Esophagus mucosa (tissue), 1 donor: Measurements from ENCODE around the gene THBS1. TPM values are rescaled to one million over a fixed set of nuclear protein-coding genes. Genes with fewer than 3 reads are reported as not detected.

Source experiments
- ATAC-seq: fragments of 200-7000 bp; cut with Tn5 transposase; one replicate; pipeline ENCODE4 v1.9.1; 2020
- total RNA-seq: library from RNA; stranded (reverse); gene quantifications from one replicate; pipeline ENCODE4 v1.2.4, GENCODE V29; 2023
- donor health status: DM: yes; HTN: yes; CAD: no.

Gene THBS1
- total RNA-seq, 1 donor from 2014 or later = 16.3 TPM

DNA sequence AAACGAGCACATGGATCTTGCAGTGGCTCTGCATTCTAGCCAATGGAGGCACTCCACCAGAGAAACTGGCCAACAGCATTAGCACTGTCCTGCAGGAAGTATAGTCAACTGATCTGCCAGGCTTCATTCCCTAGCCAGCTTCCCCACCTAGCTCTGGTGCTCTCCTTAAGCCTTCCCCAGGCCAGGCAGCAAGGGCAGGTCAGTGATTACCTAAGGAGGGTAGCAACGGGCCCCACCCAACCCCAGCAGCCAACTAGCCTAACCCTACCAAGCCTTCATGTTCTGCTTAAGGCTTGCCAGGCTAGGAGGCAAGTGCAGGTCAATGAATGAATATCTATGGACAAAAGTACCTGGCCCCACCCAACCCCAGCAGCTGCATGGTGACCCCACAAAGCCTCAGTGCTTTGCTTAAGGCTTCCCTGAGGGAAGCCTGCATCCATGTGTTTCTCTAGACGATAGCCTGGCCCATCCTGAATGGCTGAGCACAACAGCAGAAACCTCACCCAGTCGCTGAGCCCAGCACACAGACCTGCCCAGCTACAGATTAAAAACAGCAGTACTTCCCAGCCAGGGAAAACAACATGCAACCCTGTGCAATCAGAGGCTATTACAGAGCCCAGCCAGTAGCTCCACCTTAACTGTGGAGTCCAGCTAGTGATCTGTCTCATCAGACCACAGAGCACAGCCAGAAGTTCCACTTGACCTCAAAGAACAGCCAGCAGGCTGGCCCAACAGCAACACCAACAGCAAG, 28.5 kb downstream of the THBS1 start:
- peak; percentile 93 for ATAC-seq

DNA sequence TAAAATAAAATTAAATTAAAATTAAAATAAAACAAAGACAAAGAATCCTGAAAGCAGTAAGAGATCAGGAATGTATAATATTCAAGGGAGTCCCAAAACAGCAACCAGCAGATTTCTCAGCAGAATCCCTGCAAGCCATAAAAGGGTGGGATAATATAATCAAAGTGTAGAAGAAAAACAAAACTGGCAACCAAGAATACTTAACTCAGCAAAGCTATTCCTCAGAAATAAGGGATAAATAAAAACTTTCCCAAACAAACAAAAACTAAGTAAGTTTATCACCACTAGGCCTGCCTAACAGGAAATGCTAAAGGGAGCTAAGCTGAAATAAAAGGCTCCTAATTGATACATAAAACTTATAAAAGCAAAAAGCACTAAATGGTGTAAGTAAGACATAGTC, 29.8 kb downstream of the THBS1 start:
- ATAC-seq = no peak

DNA sequence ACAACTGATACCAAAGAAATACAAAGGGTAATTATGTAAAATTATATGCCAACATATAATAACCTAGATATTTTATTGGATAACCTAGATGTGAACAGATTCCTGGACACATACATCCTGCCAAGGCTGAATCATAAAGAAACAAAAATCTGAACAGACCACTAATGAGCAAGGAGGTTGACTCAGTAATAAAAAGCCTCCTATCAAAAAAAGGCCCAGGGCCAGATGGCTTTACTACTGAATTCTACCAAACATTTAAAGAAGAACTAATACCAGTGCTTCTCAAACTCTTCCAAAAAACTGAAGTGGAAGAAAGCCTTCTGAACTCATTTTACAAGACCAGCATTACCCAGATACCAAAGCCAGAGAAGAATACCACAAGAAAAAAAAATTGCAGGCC, 32.4 kb downstream of the THBS1 start:
- ATAC-seq = no peak

DNA sequence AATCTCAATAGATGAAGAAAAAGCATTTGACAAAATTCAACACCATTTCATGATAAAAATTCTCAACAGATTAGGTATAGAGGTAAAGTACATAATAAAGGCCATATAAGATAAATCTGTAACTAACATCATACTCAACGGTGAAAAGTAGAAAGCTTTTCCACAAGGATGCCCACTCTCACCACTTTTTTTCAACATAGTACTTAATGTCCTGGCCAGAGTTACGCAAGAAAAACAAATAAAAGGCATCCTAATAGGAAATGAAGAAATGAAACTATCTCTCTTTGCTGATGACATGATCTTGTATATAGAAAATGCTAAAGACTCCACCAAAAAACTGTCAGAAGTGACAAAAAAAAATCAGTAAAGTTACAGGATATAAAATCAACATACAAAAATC, 33.0 kb downstream of the THBS1 start:
- no peak for ATAC-seq

DNA sequence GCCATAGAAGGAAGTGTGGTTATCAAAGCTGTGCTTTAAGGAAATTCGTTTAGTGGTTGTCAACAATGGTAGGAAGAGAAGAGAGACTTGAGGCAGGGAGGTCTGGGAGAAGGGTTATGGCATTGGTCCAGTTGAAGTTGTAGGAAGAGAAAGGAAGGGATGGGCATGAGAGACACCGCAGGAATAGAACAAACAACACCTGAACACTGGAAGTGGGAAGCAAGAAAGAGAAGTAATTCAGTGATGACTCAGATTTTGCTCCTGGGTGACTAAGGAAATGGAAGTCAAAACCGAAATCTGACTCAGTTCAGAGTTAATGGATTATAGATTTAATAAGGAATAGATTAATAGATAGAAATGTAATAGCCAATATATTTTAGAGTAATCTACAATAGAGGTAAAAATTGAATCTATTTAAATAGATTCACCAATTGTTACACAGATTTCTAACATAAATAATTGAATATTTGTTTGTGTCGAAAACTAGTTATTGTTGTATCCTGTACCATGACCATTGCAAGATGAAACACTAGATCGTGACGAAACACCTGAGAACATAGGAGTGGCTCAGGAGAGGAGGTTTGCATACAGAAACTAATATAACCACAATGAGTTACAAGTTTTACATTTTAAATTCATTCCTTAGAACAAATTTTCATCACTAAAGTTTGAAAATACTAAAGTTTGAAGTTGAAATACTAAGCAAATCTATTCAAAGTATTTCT, 36.0 kb downstream of the THBS1 start:
- ATAC-seq = no peak

DNA sequence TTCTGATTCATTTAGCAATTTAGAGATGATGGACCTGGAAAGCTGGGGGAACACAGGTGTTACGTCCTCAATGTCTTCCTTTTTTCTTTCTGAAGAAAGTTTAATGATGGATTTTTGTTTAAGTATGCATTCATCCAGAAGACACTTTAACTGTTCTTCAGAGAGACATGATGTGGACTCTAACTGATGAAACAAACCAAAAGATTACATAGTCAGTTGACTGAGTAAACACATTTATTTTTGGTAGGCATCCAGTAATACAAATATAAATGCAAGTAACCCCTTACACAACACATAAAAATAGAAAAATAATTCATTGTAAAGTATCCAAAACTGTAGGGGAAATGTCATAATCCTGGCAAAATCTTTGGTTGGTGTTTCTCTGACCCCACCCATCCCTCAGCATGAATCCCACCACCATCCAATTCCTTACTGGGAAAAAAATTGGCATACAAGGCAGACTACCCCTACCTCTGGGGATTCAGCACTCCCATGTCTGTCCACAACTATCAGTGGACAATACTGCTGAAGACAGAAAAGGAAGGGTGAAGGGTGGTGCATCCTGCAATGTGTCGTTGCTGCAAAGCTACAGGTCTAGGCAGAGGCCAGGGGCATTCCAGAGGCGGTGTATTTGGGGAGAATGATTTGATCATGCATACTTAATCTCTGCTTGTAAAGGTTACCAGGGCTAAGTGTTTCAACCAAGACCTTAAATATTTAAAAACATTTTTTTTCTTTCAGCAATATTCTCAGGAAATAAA, 37.4 kb downstream of the THBS1 start:
- no peak for ATAC-seq

DNA sequence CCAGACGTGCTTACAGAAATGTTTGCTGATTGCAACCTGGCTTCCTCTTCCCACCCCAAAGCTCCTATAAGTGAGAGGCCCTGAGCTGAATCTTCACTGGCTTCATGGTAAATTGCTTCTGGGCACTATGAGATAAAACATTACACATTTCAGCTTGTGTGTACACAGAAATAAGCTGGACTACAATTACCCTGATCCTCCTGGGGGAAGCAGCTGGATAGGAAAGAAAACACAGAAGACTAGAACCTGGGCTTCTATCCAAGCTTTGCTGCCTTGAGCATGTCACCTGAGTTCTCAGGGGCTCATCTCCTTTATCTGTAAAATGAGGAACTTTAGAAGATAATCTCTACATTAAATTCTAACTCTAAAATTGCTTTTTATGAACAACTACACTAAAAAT, 40.3 kb downstream of the THBS1 start:
- no peak for ATAC-seq

DNA sequence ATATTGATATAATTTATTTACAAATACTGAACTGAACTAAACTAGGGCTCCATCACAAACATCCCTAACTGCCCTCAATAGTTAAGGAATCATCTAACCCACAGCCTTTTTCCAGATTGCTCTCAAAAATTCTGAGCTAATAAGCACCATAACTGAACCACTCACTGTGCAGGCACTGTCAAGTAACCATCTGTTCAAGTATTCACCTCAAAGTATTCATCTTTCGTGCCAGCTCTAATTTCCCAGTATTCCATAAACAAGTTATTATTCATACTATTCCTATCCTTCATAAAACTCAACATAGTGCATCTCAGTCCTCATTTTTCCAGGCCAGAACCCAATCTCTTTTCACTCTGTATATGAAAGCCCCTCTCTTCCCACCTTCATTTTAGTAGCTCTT, 41.1 kb downstream of the THBS1 start:
- ATAC-seq = no peak

DNA sequence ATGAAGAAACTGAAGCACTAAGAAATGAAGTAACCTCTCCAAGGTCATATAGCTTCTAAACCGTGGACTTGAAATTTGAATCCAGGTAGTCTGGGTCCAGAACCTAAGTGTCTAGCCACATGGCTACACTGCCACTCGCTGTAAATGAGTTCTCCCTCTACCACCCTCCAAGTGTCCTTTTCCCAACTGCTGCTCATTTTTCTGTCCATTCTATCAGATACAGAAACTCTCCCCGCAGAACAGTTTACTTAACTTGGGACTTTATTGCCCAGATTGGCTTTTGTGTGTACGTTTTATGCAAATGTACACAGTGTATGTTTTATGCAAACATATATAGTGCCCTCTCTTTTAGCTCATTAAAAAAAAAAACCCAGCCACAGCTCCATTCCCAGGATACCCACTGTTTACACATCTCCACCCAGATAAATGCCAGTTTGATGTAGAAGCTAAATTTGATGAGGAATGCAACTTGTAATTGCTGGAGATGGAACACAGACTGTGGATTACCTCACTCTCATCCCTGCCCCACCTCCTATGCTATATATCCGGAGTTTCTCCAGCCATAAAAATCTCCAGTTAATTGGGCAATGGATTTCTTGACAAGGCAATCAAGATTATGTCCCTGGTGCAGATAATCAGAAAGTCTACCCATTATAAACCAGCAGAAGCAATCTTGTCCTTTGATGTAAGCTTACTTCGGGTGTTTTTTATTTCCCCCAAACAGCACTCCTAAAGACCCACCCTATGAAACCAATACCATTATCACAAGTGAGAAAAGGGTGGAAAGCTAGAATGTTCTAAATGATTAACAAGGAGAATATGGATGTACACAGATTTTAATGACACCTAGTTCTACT, 42.0 kb downstream of the THBS1 start:
- ATAC-seq = no peak

DNA sequence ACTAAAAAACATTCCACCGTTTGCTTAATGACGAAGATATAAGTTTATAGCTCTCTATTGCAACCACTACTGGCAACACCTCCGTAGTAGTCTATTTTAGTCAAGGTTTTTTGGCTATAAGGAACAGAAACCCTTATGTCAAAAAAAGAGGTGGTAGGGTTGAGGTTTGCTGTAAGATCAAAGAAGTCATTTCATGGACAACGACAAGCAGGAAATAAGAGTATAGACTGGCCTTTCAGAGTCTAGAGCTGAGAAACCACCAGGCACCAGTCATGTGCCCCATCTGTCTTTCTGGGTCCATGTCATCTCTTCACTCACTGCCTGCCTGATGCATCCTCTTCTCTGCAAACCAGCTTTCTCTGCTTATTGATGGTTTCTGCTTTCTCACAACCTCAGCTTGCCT, 42.7 kb downstream of the THBS1 start:
- no peak for ATAC-seq

DNA sequence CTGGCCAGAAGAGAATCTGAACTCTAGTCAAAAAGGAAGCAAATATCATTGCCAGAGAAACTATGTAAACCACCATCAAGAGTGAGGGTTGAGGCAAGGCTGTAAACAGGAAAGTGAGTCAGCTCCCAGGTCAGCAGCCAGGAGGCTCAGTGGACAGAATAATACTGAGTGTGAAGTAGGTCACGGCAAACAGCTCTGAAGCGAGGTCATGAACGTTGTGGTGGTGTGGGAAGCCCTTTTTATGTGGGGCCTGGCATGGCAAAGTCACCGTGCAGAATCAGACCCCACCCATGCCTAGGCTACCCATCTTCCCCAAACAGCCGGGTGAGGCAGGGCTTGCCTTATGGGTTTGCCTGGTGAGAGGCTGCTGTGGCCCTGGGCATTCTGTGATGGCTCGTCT, 43.9 kb downstream of the THBS1 start:
- peak; percentile 75 for ATAC-seq

DNA sequence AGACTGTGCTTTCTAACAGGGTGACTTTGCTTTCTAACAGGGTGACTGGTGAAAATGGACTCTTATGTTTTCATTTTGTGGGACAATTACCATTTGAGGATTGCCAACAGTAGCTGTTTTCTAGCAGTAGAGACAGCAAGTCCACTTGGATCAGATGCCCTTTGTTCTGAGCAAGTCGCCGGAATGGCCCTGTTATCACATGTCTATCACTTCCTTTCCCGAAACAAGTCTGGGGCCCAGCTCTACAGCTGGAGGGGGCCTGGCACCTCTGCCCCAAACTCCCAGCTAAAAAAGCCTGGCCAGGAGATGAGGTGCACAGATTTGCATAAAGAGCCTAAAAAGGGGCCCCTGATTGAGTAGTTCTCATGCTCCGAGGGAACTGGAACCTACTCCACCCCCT, 44.6 kb downstream of the THBS1 start:
- ATAC-seq = no peak

DNA sequence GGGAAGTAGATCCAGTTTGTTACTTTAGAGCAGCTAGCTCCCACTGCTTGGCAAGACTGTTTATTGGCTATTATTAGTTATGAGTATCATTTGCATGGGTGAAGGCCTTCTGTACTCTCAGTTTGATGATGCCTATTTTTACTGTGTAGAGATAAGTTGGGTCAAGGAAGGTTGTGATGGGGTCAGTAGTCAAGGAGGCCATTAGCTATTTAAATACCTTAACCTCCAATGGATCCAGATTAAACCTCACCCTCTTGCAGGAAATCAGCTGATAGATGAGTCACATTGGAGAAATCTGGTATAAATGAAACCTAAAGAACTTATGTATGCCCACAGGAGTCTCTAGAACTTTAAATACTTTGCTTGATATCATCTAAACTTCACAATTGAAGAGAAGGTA, 45.0 kb downstream of the THBS1 start:
- ATAC-seq = no peak

DNA sequence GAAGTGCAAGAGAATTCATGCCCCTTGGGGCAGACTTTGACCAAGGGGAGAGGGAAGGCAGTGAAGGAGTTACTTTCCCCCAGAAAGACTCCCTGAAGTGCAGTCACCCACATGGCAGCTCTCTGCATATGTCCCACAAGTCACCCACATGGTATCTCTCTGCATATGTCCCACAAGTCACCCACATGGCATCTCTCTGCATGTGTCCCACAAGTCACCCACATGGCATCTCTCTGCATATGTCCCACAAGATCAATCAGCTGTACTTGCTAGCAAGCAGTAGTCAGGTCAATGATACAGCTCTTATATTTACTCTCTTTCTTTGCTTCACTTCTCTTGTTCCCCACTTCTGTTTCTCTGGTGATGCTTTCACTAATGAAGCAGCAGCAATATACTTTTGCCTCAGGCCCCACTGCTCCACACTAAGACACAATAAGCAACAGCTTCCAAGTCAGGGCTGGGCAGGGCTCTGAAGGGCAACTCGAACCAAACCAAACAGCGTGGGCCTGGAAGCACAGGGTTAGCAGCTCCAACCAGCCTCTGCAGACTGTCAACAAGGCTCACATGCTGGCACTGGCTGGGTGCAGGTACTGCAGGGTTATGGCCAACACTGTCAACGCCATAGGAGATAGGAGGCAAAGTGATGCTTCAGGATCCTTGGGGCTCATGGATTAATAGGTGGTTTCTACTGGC, 46.7 kb downstream of the THBS1 start:
- ATAC-seq = no peak

DNA sequence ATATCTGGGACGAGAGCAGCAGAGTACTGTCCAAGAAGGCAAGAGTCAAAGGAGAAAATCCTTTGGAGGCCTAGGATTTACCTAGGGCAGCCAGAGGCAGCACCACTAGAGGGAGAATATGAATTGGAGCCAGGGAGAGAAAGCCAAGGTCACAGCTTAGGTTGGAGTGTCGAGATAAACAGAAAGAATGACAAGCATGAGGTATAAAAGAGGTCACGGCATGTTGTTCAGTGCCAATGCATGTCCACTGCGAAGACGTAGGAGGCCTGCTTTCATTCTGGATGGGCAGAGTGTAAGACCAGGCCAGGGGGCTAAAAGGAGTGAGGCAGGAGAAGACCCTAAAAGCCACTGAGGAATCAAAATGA, 47.2 kb downstream of the THBS1 start:
- ATAC-seq = no peak

DNA sequence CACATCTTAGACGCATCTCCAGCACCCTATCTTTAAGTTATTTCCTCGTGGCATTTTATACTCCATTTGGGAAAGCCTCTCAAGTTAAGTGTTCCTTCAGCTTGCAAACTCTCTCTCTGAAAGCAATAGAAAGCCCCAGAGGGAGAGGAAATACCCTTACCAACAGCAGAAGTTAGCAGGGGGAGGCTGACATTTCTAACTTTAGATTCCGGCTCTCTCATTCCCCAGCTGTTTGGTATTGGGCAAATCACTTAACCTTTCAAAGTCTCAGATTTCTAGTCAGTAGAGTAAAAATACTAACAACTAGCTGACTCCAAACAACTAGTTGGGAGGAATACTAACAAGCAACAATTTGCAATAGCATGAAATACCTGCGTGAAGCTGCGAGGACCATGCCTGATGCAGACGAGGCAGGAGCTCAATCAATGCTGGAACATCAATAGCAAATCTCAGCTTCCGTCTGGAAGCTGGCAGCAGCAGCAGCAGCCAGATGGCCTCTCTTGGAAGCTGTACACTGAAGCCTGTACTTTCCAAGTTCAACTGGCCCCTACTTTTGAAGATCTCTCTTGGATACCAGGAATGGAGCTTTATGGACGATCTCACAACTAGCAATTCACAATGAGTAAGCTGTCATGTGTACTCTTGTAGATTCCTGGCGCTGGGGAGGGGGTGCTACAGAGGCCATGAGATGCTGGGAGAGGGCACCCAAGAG, 47.8 kb downstream of the THBS1 start:
- ATAC-seq = no peak

DNA sequence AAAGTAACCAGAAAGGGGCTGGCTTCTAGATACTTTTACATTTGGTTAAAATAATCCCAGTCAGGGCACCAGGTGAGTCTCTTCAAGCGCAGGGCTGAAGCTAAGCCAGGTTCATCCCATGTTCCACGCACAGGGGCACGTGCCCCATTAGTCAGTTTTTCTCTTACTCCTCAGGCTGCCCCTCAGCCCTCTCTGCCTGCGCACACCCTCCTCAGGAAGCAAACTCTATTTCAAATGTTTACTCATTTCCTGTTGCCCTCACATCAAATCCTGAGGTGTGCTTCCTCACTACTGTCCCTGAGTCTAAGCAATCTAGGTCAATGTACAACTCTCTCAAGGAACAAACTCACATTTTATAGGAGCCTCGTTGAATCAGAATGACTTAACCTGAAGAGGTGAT, 48.5 kb downstream of the THBS1 start:
- peak; percentile 50 for ATAC-seq

DNA sequence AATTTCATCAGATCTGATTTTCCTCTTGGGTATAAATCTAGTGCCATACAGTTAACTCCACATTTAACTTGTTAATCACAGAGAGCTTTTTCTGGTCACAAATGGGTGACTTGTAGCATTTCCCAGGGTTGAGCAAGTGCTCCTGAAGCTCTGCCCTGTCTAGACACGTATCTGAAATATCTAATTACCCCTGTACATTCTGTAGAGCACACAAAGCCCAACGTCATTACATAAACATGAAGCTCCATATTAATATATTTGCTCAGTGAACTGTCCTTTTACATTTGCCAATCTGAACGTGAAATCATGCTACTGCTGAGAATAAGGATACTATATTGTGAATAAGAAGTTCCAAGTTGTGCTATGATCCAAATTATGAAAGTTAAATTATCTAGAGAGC, 49.0 kb downstream of the THBS1 start:
- peak; percentile 57 for ATAC-seq

DNA sequence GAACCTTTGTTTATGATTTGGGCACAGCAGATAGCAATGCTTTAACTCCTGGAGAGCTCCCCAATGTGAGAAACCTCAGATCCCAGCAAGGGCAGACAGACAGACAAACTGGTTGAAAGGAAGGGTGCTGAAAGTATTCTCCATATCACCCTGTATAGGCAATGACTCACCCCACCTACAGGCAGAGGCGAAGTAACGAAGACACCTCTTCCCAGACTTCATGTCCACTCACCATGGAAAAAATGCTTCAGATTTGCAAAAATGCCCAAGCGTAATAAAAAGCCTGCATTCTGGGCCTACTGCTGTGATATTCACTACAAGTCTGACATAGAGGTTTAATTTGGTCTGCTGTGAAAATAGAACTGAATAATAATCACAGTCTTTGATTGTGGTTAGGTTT, 50.5 kb downstream of the THBS1 start:
- ATAC-seq = peak; percentile 53

DNA sequence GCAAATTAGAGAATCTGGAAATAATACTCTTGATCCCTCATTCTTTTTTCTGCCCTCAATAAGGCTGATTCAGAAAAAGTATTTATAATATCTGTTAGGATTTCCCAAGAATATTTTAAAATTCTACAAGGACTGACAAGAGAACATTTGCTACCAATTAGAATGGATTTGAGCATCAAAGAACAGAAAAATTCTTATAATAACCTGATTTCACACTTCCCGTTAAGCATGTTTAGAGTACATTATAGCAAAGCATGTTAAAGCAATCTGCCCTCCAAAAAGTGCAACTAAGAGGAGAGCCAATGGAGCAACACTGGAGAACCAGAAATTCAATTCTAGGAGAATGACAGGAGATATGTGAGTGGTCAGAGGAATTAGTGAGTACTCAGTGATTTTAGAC, 57.2 kb downstream of the THBS1 start:
- no peak for ATAC-seq

DNA sequence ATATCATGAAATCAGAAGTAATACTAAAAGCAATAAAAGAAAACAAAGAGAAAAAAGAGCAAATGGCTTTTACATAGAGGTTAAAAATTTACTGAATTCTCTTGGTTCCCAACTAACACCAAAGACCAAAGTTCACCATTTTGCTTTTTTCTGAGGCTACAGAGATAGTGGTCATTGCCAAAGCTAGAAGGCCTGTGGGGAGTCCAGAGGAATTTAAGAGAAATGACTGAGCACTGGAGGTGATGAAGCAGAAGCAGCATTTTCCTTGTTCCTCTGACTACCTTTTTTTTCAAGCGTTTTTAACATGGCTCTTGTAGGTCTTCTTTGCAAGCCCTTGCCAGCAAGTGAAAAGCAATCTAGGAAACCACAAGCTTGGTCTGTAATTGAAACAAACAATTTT, 58.2 kb downstream of the THBS1 start:
- no peak for ATAC-seq

DNA sequence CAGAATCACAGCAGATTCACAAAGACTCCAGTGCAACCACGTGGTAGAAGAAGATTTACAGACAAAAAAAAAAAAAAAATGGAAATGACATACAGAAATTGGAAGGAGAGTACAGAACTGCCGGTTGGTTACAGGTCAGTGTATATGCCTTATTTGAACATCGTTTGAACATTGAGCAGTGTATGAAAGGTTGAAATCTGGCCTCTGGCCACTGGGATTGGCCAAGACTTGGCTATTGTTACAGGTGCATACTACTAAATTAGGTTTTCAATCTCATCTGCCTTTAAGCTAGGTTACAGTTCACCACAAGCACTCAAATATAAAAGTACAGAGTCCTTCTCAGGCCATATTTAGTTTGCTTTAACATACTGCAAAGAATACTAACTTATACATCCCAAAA, 59.8 kb downstream of the THBS1 start:
- no peak for ATAC-seq
